Measurements from ENCODE around the gene TYMS.

The TYMS gene

DNA sequence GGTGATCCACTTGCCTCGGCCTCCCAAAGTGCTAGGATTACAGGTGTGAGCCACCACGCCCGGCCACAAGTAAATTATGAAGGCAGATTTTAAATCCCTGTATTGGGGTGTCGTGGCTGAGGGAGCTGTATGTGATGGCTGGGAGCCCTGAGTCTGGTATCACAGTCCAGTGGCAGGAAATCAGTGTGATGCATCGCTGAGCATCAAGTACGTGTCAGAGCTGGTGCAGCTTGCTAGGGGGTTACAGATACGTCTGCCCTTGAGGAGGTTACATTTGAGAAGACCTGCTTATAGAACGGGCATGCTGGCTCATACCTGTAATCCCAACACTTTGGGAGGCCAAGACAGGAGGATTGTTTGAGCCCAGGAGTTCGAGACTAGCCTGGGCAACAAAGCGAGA, 50.6 kb downstream of the TYMS start:
- no peak for TF ChIP-seq POLR2AphosphoS5 (IDR thresholded peaks at IDR 0.05; ENCODE audit: low read depth)
- TF ChIP-seq, protein P1, sequence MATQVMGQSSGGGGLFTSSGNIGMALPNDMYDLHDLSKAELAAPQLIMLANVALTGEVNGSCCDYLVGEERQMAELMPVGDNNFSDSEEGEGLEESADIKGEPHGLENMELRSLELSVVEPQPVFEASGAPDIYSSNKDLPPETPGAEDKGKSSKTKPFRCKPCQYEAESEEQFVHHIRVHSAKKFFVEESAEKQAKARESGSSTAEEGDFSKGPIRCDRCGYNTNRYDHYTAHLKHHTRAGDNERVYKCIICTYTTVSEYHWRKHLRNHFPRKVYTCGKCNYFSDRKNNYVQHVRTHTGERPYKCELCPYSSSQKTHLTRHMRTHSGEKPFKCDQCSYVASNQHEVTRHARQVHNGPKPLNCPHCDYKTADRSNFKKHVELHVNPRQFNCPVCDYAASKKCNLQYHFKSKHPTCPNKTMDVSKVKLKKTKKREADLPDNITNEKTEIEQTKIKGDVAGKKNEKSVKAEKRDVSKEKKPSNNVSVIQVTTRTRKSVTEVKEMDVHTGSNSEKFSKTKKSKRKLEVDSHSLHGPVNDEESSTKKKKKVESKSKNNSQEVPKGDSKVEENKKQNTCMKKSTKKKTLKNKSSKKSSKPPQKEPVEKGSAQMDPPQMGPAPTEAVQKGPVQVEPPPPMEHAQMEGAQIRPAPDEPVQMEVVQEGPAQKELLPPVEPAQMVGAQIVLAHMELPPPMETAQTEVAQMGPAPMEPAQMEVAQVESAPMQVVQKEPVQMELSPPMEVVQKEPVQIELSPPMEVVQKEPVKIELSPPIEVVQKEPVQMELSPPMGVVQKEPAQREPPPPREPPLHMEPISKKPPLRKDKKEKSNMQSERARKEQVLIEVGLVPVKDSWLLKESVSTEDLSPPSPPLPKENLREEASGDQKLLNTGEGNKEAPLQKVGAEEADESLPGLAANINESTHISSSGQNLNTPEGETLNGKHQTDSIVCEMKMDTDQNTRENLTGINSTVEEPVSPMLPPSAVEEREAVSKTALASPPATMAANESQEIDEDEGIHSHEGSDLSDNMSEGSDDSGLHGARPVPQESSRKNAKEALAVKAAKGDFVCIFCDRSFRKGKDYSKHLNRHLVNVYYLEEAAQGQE (IDR thresholded peaks at IDR 0.05; ENCODE audit: insufficient replicate concordance, low read depth): no peak
- no peak overlapping the region for H3K4me3 ChIP-seq (replicated peaks; ENCODE audit: insufficient read depth, low read length)
- no peaks in the 10 kb centered on the region for H3K27me3 ChIP-seq (ENCODE audit: insufficient read depth, poor library complexity, severe bottlenecking)
- no peak overlapping the region for H3K27ac ChIP-seq (replicated peaks)
- DNase-seq (ENCODE audit: low read depth in 1 of 2, low spot score in 1 of 2): no peak

DNA sequence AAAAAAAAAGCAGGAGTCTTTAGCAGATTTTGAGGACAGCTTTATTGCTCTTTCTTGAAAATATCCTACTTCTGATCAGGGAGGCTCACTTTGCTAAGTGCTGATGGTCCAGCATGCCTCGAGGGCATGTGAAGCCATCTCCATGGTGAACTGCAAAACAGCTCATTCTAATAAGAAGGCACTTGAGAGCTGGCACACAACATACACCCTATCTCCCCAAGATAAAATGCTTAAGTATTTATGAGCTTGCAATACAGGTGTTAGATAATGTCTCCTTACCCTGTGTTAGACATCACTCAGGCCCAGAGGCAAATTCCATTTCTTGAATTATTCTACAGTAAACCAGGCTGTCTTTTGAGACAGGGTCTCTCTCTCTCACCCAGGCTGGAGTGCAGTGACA, 52.3 kb downstream of the TYMS start:
- no peaks in the 10 kb centered on the region for H3K27me3 ChIP-seq (ENCODE audit: insufficient read depth, poor library complexity, severe bottlenecking)
- no peak overlapping the region for H3K4me3 ChIP-seq (replicated peaks; ENCODE audit: insufficient read depth, low read length)
- TF ChIP-seq POLR2AphosphoS5 (IDR thresholded peaks at IDR 0.05; ENCODE audit: low read depth) (no peak), SPI1 (IDR thresholded peaks at IDR 0.05; ENCODE audit: borderline replicate concordance, low read depth) (no peak), GABPA (IDR thresholded peaks at IDR 0.05; ENCODE audit: low read depth) (no peak)
- TF ChIP-seq, protein P1 (IDR thresholded peaks at IDR 0.05; ENCODE audit: insufficient replicate concordance, low read depth): no peak
- TF ChIP-seq, protein P2, sequence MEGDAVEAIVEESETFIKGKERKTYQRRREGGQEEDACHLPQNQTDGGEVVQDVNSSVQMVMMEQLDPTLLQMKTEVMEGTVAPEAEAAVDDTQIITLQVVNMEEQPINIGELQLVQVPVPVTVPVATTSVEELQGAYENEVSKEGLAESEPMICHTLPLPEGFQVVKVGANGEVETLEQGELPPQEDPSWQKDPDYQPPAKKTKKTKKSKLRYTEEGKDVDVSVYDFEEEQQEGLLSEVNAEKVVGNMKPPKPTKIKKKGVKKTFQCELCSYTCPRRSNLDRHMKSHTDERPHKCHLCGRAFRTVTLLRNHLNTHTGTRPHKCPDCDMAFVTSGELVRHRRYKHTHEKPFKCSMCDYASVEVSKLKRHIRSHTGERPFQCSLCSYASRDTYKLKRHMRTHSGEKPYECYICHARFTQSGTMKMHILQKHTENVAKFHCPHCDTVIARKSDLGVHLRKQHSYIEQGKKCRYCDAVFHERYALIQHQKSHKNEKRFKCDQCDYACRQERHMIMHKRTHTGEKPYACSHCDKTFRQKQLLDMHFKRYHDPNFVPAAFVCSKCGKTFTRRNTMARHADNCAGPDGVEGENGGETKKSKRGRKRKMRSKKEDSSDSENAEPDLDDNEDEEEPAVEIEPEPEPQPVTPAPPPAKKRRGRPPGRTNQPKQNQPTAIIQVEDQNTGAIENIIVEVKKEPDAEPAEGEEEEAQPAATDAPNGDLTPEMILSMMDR (IDR thresholded peaks at IDR 0.05; ENCODE audit: insufficient read depth, low read length): no peak
- no peak overlapping the region for H3K27ac ChIP-seq (replicated peaks)
- no peak for DNase-seq (ENCODE audit: low read depth in 1 of 2, low spot score in 1 of 2)

DNA sequence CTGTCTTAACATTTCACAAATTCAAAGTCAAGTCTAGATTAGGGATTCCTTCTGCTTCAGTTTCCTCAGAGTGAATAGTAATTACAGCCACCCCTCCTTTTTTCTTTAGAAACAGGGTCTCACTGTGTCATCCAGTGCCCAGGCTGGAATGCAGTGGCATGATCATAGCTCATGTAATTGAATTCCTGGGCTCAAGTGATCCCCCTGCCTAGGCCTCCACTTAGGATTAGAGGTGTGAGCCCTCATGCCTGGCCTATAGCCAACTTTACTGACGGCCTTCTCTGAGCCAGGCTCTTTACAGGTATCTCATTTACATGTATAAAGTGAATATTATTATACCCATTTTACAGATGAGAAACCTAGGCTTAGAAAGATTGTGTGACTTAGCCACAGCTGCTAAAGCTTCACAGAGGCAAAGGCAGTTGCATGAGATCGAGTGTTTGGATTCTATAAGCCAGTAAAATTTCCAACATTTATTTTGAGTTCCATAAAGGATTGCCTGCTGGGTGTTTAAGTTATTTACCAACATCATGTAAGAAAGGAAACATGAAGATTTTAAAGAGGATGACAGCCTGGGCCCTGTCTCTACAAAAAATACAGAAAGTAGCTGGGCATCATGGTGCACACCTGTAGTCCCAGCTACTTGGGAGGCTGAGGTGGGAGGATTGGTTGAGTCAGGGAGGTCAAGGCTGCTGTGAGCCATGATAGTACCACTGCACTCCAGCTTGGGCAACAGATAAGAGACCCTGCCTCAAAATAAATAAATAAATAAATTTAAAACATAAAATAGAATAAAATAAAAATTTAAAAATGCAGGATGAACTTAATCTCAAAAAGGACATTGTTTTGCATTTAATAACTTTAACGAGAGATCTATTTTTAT, 53.2 kb downstream of the TYMS start:
- Histone ChIP-seq H3K27ac (replicated peaks) (peak overlapping the region; percentile 78), H3K27me3 (ENCODE audit: insufficient read depth, poor library complexity, severe bottlenecking) (no peaks in the 10 kb centered on the region), H3K4me3 (replicated peaks; ENCODE audit: insufficient read depth, low read length) (peak overlapping the region; percentile 54)
- DNase-seq (ENCODE audit: low read depth in 1 of 2, low spot score in 1 of 2): no peak
- TF ChIP-seq, protein P1 (IDR thresholded peaks at IDR 0.05; ENCODE audit: insufficient replicate concordance, low read depth): no peak
- TF ChIP-seq SPI1 (IDR thresholded peaks at IDR 0.05; ENCODE audit: borderline replicate concordance, low read depth) (no peak), GABPA (IDR thresholded peaks at IDR 0.05; ENCODE audit: low read depth) (no peak), POLR2AphosphoS5 (IDR thresholded peaks at IDR 0.05; ENCODE audit: low read depth) (0 out of 2 replicates have a peak, but pooled peaks have one; percentile 9)
- TF ChIP-seq, protein P2 (IDR thresholded peaks at IDR 0.05; ENCODE audit: insufficient read depth, low read length): no peak
